Measurements from ENCODE around the gene EPC1. TPM values are rescaled to one million over a fixed set of nuclear protein-coding genes. Genes with fewer than 3 reads are reported as not detected.

The EPC1 gene
- total RNA-seq, 4 donors from 2014 or later: 25.0 to 37.9 (median 29.3) TPM

DNA sequence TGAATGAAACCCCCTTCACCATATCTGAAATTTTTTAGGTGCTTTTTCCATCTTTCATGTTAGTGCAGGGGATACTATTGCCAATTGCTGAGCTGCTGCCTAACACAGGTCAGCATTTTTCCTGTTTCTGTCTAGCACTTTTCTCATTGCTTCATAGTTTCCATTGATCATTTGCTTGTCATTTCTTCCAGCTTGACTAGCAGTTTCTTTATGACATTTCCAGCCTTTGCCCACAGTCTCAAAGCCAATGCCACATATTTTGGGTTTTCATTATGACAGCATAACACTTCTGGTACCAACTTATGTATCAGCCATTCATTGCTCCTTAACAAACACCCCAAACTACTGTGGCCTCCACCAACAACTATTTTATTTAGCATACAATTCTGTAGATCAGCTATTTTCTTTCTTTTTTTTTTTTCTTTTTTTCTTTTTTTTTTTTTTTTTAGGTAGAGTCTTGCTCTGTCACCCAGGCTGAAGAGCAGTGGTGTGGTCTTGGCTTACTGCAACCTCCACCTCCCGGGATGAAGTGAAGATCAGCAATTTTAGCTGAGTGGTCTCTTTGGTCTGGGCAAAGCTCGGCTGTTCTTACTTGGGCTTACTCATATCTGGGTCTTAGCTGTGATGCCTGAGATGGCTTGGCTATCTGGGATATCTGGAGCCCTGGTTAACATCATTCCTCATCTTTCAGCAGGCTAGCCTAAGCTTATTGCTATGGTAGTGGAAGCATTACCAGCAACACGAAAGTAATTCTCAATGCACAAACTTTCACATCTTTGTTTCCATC is 102.3 kb downstream of the EPC1 start:
- in situ Hi-C loops (cut with MboI; ENCODE audit: low sequenced_read_pairs in 4 of 4): no loop called here
- intact Hi-C loops (cut with DNase I; ENCODE audit: low total_unique reads): no loop called here
- TF ChIP-seq POLR2A (IDR thresholded peaks at IDR 0.05) (no peak), CTCF (IDR thresholded peaks at IDR 0.05 in 4 of 5, conservative IDR thresholded peaks at IDR 0.05 in 1 of 5) (no peak)
- no peak for ATAC-seq
- no peak overlapping the region for H3K4me3 ChIP-seq
- H3K36me3 ChIP-seq: no peaks in the 10 kb centered on the region
- H3K4me1 ChIP-seq: no peaks in the 10 kb centered on the region
- DNase-seq: no peak
- H3K27me3 ChIP-seq: no peaks in the 10 kb centered on the region
- no peaks in the 10 kb centered on the region for H3K9me3 ChIP-seq
- H3K27ac ChIP-seq: no peak overlapping the region

DNA sequence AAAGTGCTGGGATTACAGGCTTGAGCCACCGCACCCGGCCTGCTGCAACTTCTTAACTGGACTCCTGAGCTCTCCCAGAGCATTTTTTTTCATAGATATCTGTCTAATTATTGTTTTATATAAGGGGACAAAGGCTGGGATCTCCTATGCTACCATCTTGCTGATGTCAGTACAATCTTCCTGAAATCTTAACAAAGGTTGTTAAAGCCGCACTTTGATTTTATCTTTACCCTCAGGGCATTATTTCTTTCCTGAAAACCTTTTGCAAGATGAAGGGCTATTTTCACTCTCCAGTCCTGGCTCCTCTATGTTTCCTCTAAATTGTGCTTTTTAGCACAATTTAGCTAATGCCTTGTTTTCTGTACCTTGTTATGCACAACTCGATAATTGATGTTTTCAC is 102.9 kb downstream of the EPC1 start:
- no peak for DNase-seq
- ATAC-seq: no peak
- intact Hi-C loops (cut with DNase I; ENCODE audit: low total_unique reads): no loop called here
- H3K9me3 ChIP-seq: no peaks in the 10 kb centered on the region
- TF ChIP-seq POLR2A (IDR thresholded peaks at IDR 0.05): no peak
- no peaks in the 10 kb centered on the region for H3K27me3 ChIP-seq
- no peaks in the 10 kb centered on the region for H3K36me3 ChIP-seq
- H3K4me3 ChIP-seq: no peak overlapping the region
- no peak overlapping the region for H3K27ac ChIP-seq
- in situ Hi-C loops (cut with MboI; ENCODE audit: low sequenced_read_pairs in 4 of 4): no loop called here
- H3K4me1 ChIP-seq: no peaks in the 10 kb centered on the region

DNA sequence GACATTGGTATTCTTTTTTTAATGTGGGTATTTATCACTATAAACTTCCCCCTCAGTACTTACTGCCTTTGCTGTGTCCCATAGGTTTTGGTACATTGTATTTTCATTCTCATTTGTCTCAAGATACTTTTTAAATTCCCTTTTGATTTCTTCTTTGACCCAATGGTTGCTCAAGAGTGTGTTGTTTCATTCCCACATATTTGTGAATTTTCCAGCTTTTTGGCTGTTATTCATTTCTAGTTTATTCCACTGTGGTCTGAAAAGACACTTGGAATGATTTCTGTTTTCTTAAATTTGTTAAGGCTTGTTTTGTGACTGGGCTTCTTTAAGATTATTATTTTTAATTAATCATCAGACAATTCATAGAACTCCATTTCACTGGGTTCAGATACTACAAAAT is 105.0 kb downstream of the EPC1 start:
- H3K4me1 ChIP-seq: no peaks in the 10 kb centered on the region
- no peak for ATAC-seq
- intact Hi-C loops (cut with DNase I; ENCODE audit: low total_unique reads): no loop called here
- in situ Hi-C loops (cut with MboI; ENCODE audit: low sequenced_read_pairs in 4 of 4): no loop called here
- H3K9me3 ChIP-seq: no peaks in the 10 kb centered on the region
- no peak overlapping the region for H3K4me3 ChIP-seq
- no peaks in the 10 kb centered on the region for H3K36me3 ChIP-seq
- H3K27ac ChIP-seq: no peak overlapping the region
- H3K27me3 ChIP-seq: no peaks in the 10 kb centered on the region
- TF ChIP-seq CTCF (IDR thresholded peaks at IDR 0.05 in 4 of 5, conservative IDR thresholded peaks at IDR 0.05 in 1 of 5) (no peak), POLR2A (IDR thresholded peaks at IDR 0.05) (no peak)
- DNase-seq: no peak

DNA sequence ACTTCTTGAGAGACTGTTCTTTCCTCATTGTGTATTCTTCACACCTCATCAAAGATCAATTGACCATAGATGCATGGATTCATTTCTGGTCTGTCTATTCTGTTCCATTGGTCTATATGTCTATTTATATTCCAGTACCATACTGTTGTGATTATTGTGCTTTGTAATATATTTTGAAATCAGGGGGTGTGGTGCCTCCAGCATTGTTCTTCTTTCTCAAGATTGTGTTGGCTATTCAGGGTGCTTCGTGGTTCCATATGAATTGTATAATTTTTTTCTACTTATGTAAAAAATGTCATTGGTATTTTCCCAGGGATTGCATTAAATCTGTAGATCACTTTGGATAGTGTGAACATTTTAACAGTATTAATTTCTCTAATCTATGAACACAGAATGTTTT is 106.5 kb downstream of the EPC1 start:
- no peak overlapping the region for H3K4me3 ChIP-seq
- no peak for DNase-seq
- intact Hi-C loops (cut with DNase I; ENCODE audit: low total_unique reads) (no loop called here), in situ Hi-C loops (cut with MboI; ENCODE audit: low sequenced_read_pairs in 4 of 4) (no loop called here)
- H3K4me1 ChIP-seq: no peaks in the 10 kb centered on the region
- H3K36me3 ChIP-seq: no peaks in the 10 kb centered on the region
- no peak for ATAC-seq
- H3K27me3 ChIP-seq: no peaks in the 10 kb centered on the region
- TF ChIP-seq POLR2A (IDR thresholded peaks at IDR 0.05) (no peak), CTCF (IDR thresholded peaks at IDR 0.05 in 4 of 5, conservative IDR thresholded peaks at IDR 0.05 in 1 of 5) (no peak)
- H3K9me3 ChIP-seq: no peaks in the 10 kb centered on the region
- H3K27ac ChIP-seq: no peak overlapping the region

- Histone ChIP-seq H3K9me3 (no peaks in the 10 kb centered on the region), H3K27me3 (no peaks in the 10 kb centered on the region), H3K27ac (no peak overlapping the region), H3K36me3 (no peaks in the 10 kb centered on the region), H3K4me3 (no peak overlapping the region), H3K4me1 (no peaks in the 10 kb centered on the region)
- TF ChIP-seq CTCF (IDR thresholded peaks at IDR 0.05 in 4 of 5, conservative IDR thresholded peaks at IDR 0.05 in 1 of 5) (no peak), POLR2A (IDR thresholded peaks at IDR 0.05) (no peak)
- no peak for DNase-seq
- in situ Hi-C loops (cut with MboI; ENCODE audit: low sequenced_read_pairs in 4 of 4) (no loop called here), intact Hi-C loops (cut with DNase I; ENCODE audit: low total_unique reads) (no loop called here)
- no peak for ATAC-seq
Measured at GRCh38 chr10:32239769-32240168, 107.2 kb downstream of the EPC1 start.

Data from gastrocnemius medialis (tissue), 4 donors.